GM19239 (cell line): ENCODE measurements around the gene CELA1.

Experiments
- DNase-seq: peaks from one replicate; pipeline ENCODE4 v3.0.0; 2011; ENCODE audit warnings: low spot score; ENCODE audit not compliant: insufficient read length
- FAIRE-seq: peaks from 2 replicates; lab custom pipeline; 2011; peaks lifted over from hg19 to GRCh38; lab: Jason Lieb, UNC

Gene CELA1

DNA sequence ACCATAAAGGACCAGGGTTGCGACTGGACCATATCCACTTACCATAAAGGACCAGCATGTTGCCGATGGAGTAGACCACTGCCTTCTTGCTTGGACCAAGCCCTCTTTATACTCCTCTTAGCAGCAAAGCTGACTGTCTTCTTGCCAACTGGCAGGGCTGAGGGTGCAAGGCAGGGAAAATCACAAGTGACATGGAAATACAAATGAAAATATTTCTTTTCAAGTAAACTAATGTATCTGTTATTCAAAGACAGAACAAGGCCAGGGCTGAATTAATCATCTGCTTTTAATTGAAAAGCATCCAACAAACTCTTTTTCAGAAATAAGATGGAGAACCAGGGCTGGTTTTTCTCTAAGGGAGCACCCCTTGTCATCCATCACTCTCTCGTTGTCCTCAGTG lies at the start of gene CELA1:
TSS of gene CELA1 (minus strand) at position 99 of the 400 bp plus-strand sequence. CDS start at position 58, 41 bp downstream.
- no peak for FAIRE-seq

DNA sequence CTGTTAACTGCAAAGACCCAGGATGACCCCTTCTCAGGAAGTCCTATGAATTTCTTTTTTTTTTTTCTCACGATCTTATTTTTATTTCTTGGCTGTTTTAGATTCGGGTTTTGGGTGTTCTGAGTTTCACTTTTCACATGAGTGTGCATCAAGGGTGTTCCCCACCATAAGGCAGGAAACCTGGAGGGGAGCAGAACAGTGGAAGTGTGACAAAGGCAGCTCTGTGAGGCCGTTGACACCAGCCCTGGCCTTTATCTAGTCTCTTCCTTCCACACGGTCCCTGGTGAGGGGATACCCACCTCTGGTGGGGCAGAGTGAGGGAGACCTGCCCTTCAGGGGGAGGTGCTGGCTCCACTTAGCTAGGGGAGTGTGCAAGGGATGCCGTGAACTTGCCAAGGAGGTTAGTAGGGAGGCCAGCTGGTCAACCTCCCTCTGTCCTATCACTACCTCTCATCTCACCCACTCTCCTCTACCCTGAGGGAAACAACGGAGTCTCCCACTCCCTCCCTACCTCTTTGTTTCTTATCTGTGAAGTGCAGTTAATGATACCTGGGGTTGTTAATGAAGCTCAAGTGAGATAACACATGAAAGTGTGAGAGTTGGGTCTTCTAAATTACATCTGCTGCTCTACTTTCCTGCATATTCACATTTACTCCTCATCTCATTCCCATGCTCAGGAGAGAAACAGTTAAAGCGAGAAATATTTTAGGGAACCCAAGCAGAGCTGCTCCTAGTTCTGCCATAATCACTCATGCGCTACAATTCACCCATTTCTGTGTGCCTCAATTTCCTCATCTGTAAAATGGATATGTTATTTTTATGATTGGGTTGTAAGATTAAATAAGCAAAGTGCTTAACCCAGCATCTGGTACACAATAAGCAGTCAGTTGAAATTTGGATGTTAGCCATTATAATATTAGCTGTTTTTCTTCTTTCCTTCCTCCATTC lies 49.1 kb upstream of the CELA1 start:
- DNase-seq (peak; percentile 36), FAIRE-seq (peak; percentile 89)

More for the DNA sequence above, at the start of gene CELA1:
- DNase-seq = no peak

DNA sequence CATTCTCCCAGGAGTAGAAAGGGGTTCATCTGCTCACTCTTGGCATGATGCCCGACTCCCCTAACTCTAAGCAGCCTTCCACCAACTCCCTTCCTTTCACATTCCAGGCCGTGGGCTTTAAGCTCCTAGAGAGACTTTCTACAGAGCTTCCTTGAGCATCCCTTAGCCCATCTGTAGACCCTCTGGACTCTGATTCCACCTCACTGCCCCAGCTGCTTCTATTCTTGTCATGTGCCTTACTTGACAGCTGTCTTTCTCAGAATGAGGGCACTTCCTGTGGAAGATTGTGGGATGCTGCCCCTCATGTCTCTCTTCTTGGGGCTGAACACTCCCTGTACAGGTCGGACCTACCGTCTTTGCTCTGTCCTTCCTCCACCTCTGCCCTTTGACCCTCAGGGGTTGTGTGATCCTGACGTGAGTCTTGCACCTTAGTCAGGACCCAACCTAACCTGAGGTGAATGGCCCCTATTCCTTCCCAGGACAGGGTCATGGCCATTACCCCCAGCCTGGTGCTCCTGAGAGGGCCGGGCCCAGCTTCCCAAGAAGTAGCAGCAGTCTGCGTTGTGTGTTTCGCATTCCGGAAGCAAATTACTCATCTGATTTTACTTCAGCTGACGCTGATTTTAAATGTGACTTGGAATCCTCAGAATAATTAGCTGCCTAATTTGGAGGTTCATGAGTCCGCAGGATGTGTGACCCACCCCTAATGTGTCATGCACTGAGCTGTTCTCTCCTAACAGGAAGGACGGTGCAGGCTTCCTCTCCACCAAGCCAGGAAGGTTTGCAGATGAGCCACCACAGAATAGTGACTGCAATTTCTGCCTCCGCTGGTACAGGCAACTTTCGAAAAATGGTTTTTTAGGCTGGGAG lies 47.4 kb upstream of the CELA1 start:
- no peak for DNase-seq
- FAIRE-seq = peak; percentile 31

DNA sequence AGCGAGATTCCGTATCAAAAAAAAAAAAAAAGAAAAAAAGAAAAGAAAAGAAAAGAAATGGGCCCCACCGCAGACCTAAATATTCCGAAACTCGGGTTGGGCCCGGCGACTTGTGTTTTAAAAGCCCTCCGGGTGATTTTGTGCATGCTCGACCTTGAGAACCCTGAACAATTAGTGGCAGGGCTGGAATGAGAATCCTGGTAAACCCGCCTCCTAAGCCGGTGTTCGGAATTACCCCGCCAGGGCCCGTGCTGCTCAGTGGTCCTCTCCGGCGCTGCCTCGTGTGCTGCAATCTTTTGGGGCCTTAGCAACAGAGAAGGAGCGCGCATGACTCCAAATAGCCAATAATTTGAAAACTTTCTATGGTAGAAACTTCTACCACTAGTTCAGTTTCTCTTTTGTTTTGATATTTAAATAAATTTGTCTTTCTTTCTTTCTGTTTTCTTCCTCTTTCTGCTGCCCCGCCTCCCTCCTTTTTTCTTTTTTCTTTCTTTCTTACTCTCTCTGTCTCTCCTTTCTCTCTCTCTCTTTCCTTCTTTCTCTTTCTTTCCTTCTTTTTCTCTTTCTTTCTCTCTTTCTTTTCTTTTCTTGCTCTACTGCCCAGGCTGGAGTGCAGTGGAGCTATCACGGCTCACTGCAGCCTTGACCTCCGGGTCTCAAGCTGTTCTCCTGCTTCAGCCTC lies 46.2 kb upstream of the CELA1 start:
- peak; percentile 83 for FAIRE-seq
- DNase-seq = peak; percentile 46

DNA sequence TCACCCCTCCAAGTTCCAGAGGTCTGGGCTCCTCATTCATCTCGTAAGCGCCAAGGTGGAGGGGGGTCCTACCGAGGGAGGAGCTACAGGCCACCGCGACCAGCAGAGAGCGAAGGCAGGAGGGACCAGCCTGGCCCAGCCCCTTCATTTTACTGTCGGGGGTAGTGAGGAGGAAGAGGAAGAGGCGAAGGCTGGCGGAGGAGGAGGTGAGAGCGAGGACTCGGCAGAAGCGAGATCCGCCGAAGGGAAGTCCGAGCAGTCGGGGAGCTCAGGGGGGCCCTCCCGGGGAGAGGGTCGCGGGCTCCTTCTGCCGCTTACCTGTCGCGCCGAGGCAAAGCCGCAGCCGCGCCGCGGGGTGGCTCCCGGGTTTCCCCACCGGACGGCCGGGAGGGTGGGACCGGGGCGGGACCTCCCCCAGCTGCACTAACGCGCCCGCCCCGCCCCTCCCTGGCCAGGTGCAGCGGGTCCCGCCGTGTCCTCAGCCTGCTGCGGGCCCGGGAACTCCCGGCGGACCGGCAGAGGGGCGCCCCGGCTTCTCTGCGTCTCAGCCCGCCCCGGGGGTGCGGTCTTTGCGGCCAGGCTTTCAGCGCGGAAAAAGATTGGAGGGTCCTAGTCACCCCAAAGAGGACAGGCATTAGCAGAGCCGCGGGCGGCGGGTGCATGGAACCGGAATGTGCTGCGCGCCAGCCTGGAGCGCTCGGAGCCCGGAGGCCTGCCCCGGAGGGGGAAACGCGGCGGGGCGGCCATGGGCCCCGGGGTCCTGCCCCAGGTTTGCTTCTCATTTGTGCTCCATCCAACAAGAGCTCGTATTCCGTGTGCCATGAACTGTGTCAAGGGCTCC lies 45.0 kb upstream of the CELA1 start, which contains the start of gene GALNT6:
TSS of gene GALNT6 (minus strand) at position 124 of the 841 bp plus-strand sequence. CDS start 11,625 bp downstream, outside the sequence.
- DNase-seq (peak; percentile 46), FAIRE-seq (no peak)

DNA sequence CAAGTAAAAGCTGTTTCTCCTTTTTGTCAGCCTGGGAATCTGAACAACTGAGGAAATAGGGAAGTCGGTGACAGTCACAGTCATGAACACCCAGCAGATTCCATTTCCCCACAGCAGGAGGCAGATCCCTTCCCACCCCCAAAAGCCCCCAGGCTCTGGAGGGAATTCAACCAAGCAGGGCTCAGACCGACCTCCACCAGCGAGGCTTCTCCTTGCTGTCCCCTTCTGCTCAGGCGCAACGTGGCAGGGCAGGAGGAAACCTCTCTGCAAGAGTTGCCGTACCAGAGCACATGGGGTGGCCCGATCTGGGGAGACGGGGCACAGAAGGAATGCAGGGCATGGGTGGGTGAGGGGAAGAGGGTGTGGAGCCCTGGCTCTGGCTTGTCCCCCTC lies 44.4 kb upstream of the CELA1 start:
- FAIRE-seq (no peak), DNase-seq (no peak)

DNA sequence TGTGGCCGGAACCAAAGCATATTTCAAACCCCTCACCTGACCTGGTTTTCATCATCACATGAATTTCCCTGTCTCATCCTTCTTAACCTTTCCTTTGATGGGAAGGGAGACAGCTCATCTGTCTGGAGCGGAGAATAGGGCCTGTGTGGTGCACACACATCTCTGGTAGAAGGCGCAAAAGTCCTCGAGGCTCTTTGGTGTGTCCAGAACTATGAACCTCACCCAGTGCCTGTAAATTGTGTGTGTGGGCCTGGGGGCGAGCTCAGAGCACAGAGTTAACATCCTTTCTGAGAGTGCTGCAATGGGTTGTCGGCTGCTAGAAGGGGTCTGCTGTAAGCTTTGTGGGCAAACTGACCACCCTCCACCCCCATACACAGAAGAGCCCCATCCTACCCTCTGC lies 44.0 kb upstream of the CELA1 start:
- FAIRE-seq = no peak

DNA sequence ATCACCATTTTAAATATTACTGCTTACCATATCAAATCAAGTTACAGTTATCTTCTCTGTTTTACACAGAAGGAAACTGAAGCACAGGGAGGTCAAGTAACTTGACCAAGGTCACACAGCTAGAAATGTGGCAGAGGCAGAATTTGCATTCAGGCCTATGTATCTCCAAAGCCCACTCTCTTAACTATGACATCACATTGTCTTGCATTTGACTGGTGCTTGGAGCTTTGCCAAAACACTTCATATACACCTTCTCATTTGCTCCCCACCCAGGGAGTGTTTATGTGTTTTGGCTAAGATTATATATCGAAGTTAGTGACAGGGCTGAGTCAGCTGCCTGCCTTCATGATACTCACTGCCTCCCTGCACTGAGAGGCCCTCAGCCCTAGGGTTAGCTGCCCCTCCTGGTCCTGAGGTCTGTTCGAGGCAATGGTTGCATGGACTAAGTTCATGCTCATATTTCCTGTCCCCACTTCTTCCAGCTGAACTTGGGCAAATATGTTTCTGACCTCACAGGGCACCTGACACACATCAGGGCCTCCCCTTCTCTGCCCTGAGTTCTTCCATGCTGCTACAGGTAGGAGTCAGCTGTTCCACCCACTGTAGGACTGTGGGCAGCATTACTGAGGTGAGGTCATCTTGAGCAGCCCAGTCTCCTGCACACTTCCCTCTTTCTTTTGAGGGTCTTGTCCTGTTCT lies 43.0 kb upstream of the CELA1 start:
- FAIRE-seq = no peak
- no peak for DNase-seq

More for the DNA sequence above, 44.0 kb upstream of the CELA1 start:
- DNase-seq = no peak

DNA sequence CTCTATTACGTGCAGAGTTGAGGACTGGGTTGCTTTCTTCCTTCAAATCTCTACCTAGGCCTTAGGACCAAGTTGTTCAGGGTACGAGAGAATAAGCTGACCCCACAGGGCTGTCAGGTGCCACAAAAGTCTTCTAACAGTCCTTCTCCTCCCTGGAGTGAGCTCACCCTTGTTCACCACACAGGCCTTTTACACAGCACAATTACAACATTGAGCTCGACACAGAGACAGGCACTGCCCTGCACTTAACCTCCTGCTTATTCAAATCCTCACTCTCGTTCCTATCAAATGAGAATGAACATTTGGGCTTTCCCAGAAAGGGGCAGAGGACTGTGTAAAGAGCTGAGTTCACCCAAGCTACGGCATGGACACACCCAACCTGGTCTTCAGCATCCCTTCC lies 42.4 kb upstream of the CELA1 start:
- DNase-seq (no peak), FAIRE-seq (no peak)

DNA sequence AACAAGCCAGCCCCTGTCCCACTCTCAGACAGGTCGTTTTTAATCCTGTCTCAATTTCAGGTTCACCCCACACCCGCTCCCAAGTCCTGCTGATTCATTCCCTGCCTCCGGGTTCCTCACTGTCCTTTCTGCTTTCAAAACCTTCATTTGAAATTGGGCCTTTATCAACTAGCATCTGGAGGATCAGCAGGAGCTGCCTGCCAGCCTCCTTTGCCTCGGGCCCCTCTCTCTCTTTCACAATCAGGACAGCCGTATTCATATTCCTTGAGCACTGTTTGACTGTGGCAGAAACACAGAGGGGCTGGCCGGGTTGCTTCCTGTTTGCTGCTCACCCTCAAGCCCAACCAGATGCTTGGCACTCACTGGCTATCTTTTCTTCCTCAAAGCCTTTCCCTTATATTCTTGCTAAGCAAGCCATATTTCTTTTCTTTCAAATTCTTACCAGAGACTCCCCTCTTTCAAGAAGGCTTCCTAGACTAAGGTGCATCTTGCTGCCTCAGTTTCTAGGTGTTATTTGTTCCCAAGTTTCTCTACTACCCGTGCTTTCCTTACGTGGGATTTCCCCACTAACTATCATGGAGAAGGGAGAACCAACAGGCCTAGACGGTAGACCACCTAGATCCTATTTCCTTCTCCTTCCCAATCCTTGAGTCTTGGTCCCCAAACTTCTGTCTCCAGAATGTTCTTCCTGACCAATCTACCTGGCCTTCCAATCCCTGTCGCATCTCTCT lies 41.8 kb upstream of the CELA1 start:
- DNase-seq (no peak), FAIRE-seq (no peak)

DNA sequence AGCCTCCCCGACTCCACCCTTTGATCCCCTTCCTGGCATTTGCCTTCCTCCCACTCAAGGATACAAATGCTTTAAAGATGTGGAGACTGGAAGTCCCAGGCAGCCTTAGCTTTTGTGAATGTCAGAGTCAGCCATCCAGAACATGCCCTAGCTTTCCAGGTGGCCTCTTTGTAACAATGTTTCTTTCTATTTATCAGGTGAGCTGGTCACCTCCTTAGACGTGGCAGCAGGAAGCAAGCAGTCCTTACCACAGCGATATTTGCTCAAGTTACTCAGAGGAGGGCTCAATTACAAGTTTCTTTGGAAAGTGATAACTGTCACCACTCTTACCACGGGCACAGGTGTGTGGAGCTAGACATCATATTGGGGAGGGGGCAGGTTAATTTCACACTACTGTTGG lies 39.9 kb upstream of the CELA1 start:
- FAIRE-seq (no peak), DNase-seq (no peak)

DNA sequence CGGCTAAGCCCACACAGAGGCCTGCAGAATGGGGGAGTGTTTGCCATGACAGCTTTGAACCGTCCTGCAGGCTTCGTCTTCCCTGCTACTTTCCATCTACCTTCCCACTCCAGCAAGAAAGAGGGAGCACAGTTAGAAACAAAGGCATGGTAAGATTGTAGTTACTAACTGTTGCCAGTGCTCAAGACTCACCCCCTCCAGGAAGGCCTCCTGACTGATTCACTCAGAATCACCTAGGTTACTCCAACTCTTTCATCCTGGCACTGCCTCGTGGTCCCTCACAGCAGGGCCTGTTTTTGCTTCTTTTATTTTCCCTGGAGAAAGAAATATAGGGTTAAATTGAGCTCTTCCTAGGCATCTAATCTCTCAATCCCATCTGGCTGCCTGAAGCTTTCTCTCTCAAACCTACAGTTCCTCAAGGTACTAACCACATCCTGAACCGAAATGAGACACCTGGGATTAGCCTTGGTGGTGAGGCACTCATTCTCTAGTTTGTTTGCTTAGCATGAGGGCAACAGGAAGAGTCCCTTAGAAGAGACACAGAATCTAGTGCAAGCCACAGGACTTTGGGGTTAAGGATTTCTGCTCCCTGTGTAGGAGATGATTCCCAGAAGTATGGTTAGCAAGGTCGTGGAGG lies 36.9 kb upstream of the CELA1 start:
- DNase-seq (no peak), FAIRE-seq (peak; percentile 66)

DNA sequence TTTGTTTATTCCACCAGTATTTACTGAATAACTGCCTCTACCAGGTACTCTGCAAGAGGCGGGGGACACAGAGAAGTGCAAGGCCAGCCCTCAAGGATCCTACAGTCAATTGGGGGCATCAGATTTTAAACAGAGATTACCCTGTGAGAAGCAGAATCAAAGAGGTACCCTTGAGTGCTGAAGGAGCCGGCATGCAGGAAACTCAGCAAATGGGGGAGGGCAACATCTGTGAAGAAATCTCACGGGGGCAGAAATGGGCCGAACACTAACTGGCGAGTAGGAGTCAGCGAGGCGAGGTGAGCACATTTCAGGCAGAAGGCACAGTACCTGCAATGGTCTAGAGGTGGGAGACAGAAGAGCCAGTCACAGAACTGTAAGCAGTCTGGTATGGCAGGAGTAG lies 35.7 kb upstream of the CELA1 start:
- FAIRE-seq (no peak), DNase-seq (no peak)

DNA sequence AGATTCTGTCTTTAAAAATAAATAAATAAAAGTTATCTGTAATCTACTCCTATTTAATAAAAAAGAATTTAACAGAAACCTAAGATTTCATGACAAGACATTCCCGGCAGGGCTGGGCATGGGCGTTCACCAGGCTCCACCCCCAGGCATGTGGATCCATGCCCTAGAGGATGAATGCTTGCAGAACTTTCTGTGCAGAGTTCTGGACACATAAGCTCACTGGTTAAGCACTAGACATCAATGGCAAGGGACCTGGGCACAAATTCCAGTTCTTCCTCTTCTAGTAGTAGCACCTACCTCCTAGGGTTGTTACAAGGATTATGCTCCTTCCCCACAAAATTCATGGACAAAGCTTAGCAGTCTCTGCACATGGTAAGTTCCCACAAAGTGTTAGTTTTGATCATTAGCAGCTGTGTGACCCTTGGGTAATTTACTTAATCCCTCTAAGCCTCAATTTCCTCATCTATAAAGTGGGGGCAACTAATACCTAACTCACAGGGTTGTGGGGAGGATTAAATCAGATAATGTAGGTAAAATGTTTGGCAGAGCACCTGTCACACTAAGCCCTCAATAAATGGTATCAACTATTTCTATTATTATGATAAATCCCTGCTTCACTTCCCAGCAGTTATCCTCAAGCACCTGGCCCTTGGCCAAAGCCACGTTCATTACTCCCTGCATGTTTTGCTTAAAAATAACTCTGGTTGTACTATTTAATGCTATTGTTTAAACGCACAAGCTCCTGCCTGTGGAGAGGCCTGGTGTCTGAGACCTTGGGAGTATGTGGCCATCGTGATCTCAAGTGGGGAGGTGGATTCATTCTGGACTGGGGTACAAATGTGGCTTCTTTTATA lies 35.0 kb upstream of the CELA1 start:
- DNase-seq = no peak
- FAIRE-seq = no peak

DNA sequence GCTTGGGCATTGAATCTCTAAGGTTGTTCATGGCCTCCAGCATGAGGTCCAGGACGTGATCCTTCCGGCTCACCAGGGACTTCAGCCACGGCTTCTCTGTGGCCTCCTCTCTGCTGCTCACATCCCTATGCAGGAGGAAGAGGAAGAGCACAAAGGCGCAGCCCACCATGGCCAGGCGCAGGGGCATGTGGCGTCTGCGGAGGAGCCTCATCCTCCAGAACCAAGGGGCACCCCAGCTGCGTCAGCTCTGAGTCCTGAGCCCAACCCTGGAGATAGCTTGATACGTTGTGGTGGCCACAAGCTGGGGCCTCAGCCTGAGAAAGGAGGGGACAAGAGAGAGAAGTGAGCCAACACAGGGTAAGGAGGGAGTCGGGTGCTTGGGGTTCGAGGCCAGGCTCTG lies 33.1 kb upstream of the CELA1 start:
- no peak for FAIRE-seq
- no peak for DNase-seq

DNA sequence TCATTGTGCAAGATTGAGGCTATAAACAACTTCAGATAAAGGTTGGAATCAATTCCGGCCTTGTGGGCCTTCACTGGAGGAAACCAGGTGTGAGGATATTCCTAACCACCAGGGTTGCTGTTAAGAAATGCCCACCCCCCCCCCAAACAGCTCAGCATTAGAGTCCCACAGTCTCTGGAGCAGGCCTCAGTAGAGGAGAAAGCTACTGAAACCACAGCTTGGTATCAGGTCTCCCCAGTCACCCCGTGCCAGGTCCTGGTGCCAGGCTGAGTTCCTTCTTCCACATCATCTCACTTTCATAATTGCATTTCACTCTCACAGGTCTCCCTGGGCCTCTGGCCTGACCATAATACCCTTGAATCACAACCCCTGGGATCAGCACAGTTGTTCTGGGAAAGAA lies 32.3 kb upstream of the CELA1 start:
- no peak for FAIRE-seq
- DNase-seq = no peak
